ENCODE results near the gene ANK2. TPM values are rescaled to one million over a fixed set of nuclear protein-coding genes. Genes with fewer than 3 reads are reported as not detected.

Gene ANK2
- total RNA-seq: under 0.01 TPM

- no peak for DNase-seq (ENCODE audit: low read depth in 2 of 3, low spot score in 2 of 3)
These were observed at the start of gene ANK2 for GRCh38 chr4:113049421-113050370. TSS of gene ANK2 (plus strand) at chr4:113049653. CDS start at chr4:113049729, 76 bp downstream.

- no peak for DNase-seq (ENCODE audit: low read depth in 2 of 3, low spot score in 2 of 3)
These were observed 45.6 kb upstream of the ANK2 start for GRCh38 chr4:113003841-113004240.

GRCh38 chr4:113004655-113005054 lies 44.8 kb upstream of the ANK2 start:
- no peak for DNase-seq (ENCODE audit: low read depth in 2 of 3, low spot score in 2 of 3)

- DNase-seq (ENCODE audit: low read depth in 2 of 3, low spot score in 2 of 3): no peak
These were observed 42.8 kb upstream of the ANK2 start for GRCh38 chr4:113006632-113007031.

DNA sequence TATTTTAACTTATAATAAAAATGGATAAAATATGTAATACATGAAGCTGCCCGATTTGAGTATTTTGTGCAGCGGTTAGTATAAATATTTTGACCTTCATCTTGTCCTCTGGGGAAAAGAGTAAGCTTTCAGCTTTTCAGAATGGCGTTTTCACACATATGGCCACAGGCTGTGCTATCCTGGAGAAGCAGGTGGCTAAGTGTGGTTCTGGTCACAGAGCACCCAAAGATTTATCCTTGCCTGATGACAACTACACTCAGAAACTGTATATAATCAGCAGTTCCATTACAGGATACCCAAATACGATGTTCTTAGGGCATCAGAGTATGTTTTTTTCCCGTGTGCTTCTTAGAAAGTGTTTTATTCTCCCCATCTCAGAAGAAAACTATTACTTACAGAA lies 42.3 kb upstream of the ANK2 start:
- no peak for DNase-seq (ENCODE audit: low read depth in 2 of 3, low spot score in 2 of 3)

DNA sequence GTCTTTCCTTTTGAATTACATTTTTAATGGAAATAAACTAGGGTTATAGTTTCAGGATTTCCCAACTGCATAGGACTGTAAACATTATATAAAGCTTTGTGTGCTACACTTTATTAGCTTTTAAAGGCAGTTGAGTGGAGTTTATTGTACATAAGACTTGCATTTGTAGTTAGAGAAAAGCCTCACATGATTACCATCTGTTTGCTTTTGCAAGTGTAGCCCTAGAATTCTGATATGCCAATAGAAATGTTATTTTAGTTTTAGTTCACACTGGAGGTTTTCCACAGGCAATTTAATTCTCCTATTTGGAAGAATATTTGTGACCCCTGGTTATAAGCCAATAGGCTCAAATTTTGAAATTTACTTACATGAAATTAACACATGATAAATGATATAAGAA lies 41.3 kb upstream of the ANK2 start:
- no peak for DNase-seq (ENCODE audit: low read depth in 2 of 3, low spot score in 2 of 3)

DNA sequence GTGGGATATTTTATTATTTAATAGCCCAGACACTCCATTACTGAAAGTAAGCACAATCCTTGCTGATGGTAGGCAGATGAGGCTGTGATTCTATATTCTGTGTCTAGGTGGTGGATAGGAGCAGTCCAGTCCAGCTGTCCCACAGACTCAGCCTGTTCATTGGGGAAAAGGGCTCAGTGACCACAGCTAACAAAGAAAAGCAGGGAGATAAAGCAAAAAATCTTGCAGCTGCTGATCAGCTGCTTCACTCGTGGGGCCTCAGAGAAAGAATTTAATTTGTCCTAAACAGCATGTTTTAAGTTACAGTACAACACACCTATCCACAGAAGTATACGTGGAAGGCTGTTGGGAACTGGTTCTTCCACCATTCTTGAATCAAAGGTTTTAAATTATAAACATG lies 40.7 kb upstream of the ANK2 start:
- DNase-seq (ENCODE audit: low read depth in 2 of 3, low spot score in 2 of 3): no peak

GRCh38 chr4:113009461-113009860 lies 40.0 kb upstream of the ANK2 start:
- no peak for DNase-seq (ENCODE audit: low read depth in 2 of 3, low spot score in 2 of 3)

GRCh38 chr4:113012122-113012725 lies 37.2 kb upstream of the ANK2 start:
- DNase-seq (ENCODE audit: low read depth in 2 of 3, low spot score in 2 of 3): no peak

DNA sequence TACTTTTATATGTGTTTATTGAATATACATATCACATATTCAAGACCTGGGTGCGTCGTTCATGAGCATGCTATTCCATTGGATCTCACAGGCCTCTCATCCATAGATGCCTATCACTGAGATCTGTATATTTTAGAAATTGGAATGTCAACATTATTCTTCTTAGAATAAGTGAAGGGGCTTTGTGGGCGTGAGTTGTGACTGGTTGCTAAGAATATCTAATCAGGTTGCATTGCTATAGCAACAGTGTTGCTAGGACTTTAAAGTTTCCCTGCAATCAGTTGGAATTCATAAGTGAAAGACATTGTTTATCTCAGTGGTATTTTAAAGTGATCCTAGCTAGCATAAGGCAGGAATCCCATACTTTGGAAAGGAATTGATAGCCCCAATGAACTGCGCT lies 36.7 kb upstream of the ANK2 start:
- no peak for DNase-seq (ENCODE audit: low read depth in 2 of 3, low spot score in 2 of 3)

GRCh38 chr4:113013751-113014150 lies 35.7 kb upstream of the ANK2 start:
- no peak for DNase-seq (ENCODE audit: low read depth in 2 of 3, low spot score in 2 of 3)

DNA sequence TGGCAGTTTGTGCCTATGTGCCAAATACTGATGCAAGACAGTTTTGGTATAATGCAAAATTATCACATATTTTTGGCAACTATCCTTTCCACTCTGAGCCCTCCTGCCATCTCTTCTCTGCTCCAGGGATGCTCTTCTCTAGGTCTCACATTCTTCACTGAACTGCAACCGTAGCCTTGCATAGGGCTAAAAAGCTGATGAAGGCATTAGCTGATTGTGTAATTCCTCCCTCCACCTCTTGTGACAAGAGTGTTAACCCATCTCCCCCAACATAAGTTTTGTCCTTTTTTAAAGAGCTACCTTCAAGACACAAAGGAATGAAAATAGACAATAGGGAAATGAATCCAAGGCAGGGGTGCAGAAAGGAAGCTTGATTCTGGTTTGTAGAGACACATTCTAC lies 33.1 kb upstream of the ANK2 start:
- no peak for DNase-seq (ENCODE audit: low read depth in 2 of 3, low spot score in 2 of 3)

DNA sequence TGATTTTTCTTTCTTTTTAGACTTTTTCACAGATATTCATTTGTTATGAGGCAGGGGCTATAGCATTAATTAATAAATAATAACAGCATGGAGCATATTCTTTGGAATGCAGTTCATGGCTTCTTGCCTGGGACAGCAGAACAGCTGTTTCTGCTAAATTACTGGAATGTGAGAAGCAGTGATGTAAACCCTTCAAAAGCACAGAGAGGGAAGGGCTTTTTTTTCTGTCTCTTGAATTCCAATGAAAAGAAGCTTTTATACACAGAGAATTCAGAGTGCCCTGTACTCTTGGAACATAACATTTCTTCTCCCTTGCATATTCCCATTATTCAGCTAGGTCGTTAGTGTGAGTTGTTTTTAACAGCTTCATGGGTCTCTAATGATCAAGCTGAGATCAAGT lies 28.5 kb upstream of the ANK2 start:
- DNase-seq (ENCODE audit: low read depth in 2 of 3, low spot score in 2 of 3): no peak

GRCh38 chr4:113024388-113024787 lies 25.1 kb upstream of the ANK2 start:
- DNase-seq (ENCODE audit: low read depth in 2 of 3, low spot score in 2 of 3): no peak

- DNase-seq (ENCODE audit: low read depth in 2 of 3, low spot score in 2 of 3): no peak
These were observed 24.0 kb upstream of the ANK2 start for GRCh38 chr4:113025416-113025815.

DNA sequence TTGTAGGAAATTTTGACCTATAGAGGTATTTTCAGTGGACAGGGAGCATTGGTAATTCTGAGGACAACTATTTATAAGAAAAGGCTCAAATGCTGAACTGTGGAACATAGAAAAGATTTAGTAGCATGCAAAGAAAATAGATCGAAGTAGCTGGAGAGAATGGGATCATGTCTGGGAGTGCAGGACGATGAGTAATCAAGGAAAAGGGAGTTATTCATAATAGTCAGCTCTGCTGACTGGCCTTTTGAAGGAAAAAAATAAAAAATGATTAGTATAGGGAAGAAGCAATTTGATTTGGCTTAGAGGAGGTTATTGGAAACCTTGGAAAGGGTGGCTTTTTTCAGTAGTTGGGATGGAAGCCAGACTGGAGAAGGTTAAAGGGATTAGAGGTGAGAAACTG lies 22.9 kb upstream of the ANK2 start:
- no peak for DNase-seq (ENCODE audit: low read depth in 2 of 3, low spot score in 2 of 3)

- no peak for DNase-seq (ENCODE audit: low read depth in 2 of 3, low spot score in 2 of 3)
These were observed 21.4 kb upstream of the ANK2 start for GRCh38 chr4:113028074-113028473.

GRCh38 chr4:113031212-113031611 lies 18.2 kb upstream of the ANK2 start:
- DNase-seq (ENCODE audit: low read depth in 2 of 3, low spot score in 2 of 3): no peak

DNA sequence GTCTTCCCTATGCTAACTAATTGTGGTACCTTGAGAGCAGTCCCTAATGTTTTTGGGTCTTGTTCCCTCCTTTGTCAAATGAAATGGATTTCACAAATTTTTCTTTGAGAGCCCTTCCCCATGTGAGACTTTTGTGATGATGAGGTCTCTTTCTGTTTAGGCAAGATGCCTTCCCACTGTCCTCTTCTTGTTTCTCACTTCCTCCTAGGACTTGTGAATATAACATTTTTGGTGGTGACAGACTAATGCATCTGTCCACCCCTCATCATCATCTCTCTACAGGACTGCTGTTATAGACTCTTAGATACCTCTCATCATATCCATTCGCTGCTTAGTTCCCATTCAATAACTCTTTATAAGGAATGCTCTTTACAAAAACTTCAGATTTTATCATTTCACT lies 8.7 kb upstream of the ANK2 start:
- DNase-seq (ENCODE audit: low read depth in 2 of 3, low spot score in 2 of 3): no peak

GRCh38 chr4:113042502-113042901 lies 7.0 kb upstream of the ANK2 start:
- DNase-seq (ENCODE audit: low read depth in 2 of 3, low spot score in 2 of 3): no peak

GRCh38 chr4:113043591-113043990 lies 5.9 kb upstream of the ANK2 start:
- DNase-seq (ENCODE audit: low read depth in 2 of 3, low spot score in 2 of 3): no peak

- no peak for DNase-seq (ENCODE audit: low read depth in 2 of 3, low spot score in 2 of 3)
These were observed 910 bp downstream of the ANK2 start for GRCh38 chr4:113050371-113050755.
